Measurements from ENCODE around the gene ADGRL2. TPM values are rescaled to one million over a fixed set of nuclear protein-coding genes. Genes with fewer than 3 reads are reported as not detected.

Gene ADGRL2
- total RNA-seq, 1 donor from 2014 or later = 0.05 TPM

- Mint-ChIP-seq H3K27ac (no peak overlapping the region), H3K27me3 (no peaks in the 10 kb centered on the region), H3K4me3 (no peak overlapping the region), H3K9me3 (no peaks in the 10 kb centered on the region), H3K36me3 (ENCODE audit: low read depth) (no peaks in the 10 kb centered on the region), H3K4me1 (no peaks in the 10 kb centered on the region)
- DNase-seq = no peak
- intact Hi-C loops (cut with micrococcal nuclease) = no loop called here
These were observed 234.1 kb downstream of the ADGRL2 start for GRCh38 chr1:82034812-82035211.

Data from activated CD4-positive, alpha-beta T cell treated with anti-CD3 and anti-CD28 coated beads, Interleukin-2, amount 10 ng/mL, durations not matched to agents 24 days and 14 days (primary cell).